HFF-Myc (cell line): Measurements from ENCODE around the gene SRXN1.
"Not testable (repeated sequence)": the region's sequence is repeated elsewhere in the genome, so short reads cannot be mapped to it uniquely, and the experiment has no call there.

Source experiments
- DNase-seq: peaks from one replicate; pipeline ENCODE4 v3.0.0-alpha.2; 2011; ENCODE audit warnings: low read depth; ENCODE audit errors: extremely low read depth
- H3K4me3 ChIP-seq: replicated peaks from 2 replicates; pipeline ENCODE4 v1.5.1; 2011; ENCODE audit warnings: low read depth, mild to moderate bottlenecking, control low read depth, low read length
- TF ChIP-seq, protein P1 (sequence below): IDR thresholded peaks from 2 replicates; pipeline ENCODE4 v1.5.1; 2012; ENCODE audit warnings: mild to moderate bottlenecking, low read depth, low read length, control low read depth; ENCODE audit errors: missing control alignments

SRXN1 gene

DNA sequence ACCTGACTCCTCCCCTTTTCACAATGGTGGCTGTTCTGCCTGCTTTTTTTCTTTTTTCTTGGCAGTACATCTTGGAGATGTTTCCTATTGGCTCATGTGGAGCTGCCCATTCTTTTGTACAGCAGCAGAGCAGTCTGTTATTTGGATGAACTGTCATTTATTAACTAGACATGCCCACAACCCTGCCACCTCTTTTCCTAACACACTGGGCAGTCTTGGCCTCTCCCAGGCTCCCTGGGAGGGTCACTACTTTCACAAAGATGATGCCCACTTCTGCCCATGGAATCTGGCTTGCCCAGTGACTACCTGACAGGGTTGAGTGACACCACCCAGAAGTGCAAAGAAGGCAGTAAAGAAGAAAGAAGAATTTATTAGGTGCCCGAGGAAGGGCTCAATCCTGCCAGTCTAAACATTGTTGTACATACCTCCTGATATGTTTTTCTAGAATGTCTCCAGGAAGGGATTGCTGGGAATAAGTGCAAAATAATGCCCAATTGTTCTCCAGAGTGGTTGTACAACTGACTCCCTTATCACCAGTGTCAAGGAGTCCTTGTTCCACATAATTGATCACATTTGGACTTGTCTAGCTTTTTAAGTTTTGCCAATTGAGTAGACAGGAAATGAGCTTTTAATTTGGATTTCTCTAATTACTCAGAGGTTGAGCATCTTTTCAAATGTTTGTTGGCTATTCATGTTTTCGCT is 42.3 kb upstream of the SRXN1 start:
- TF ChIP-seq, protein P1, sequence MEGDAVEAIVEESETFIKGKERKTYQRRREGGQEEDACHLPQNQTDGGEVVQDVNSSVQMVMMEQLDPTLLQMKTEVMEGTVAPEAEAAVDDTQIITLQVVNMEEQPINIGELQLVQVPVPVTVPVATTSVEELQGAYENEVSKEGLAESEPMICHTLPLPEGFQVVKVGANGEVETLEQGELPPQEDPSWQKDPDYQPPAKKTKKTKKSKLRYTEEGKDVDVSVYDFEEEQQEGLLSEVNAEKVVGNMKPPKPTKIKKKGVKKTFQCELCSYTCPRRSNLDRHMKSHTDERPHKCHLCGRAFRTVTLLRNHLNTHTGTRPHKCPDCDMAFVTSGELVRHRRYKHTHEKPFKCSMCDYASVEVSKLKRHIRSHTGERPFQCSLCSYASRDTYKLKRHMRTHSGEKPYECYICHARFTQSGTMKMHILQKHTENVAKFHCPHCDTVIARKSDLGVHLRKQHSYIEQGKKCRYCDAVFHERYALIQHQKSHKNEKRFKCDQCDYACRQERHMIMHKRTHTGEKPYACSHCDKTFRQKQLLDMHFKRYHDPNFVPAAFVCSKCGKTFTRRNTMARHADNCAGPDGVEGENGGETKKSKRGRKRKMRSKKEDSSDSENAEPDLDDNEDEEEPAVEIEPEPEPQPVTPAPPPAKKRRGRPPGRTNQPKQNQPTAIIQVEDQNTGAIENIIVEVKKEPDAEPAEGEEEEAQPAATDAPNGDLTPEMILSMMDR, result no peak
- H3K4me3 ChIP-seq, result no peak overlapping the region
- no peak for DNase-seq

GRCh38 chr20:694496-694895 is 41.5 kb upstream of the SRXN1 start:
- H3K4me3 ChIP-seq, result no peak overlapping the region
- TF ChIP-seq, protein P1, result no peak
- DNase-seq, result no peak

GRCh38 chr20:693786-694185 is 40.8 kb upstream of the SRXN1 start:
- not testable (repeated sequence) for DNase-seq, H3K4me3 ChIP-seq

GRCh38 chr20:692044-692443 is 39.0 kb upstream of the SRXN1 start:
- DNase-seq, result no peak
- H3K4me3 ChIP-seq, result no peak overlapping the region
- TF ChIP-seq, protein P1, result no peak

- no peak for DNase-seq
- TF ChIP-seq, protein P1, result no peak
- H3K4me3 ChIP-seq, result no peak overlapping the region
These were observed 36.9 kb upstream of the SRXN1 start for GRCh38 chr20:689947-690346.

DNA sequence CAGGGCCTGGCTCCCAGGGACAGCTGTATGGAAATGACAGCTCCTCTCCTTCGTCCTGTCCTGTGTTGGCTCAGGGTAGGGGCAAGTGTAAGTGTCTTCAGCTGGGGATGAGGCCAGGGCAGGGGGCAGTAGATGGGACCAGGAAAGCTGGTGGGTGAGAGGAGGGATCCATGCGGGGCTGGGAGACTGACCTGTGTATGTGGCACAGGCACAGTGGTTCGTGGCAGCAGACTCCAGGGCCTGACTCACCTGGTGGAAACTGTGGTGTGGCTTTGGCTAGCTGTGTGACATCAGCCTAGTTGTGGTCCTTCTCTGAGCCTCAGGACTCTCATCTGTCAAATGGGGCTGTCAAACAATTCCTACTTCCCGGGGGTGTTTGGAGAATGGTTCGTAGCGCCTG is 36.3 kb upstream of the SRXN1 start:
- TF ChIP-seq, protein P1, result no peak
- DNase-seq, result no peak
- no peak overlapping the region for H3K4me3 ChIP-seq

DNA sequence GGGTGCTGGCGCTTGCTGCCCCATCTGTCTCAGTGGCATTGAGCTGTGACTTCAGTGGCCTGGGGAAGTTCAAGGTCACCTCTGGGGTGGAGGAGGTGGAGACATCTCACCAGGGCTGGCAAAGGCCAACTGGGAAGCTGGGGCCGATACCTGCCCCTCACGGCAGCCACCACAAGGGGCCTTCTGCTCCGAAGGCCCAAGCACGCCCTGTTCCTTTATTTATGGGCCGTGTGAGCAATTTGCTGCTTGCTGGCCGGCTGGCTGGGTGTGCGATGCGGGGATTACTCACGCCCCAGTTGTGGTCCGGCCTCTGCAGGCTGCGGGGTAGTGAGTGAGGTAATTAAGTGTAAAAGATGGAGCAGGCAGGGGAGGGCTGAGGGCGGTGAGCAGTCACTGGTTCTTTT is 35.8 kb upstream of the SRXN1 start:
- no peak for DNase-seq
- TF ChIP-seq, protein P1, result no peak
- no peak overlapping the region for H3K4me3 ChIP-seq
